Superior temporal gyrus (tissue), 1 donor: ENCODE data around the gene GSTT2.

Source experiments
- DNase-seq: peaks from one replicate; pipeline ENCODE4 v3.0.0-alpha.2; 2016; ENCODE audit errors: extremely low spot score

Gene GSTT2

GRCh38 chr22:24008381-24009226, 28.7 kb downstream of the GSTT2 start:
- no peak for DNase-seq

GRCh38 chr22:24009227-24010017, 29.5 kb downstream of the GSTT2 start:
- DNase-seq, result no peak

GRCh38 chr22:24010018-24010391, 30.1 kb downstream of the GSTT2 start:
- DNase-seq, result no peak

- peak; percentile 16 for DNase-seq
Observed at GRCh38 chr22:24011735-24012068, 31.8 kb downstream of the GSTT2 start.

GRCh38 chr22:24016156-24016555, 36.2 kb downstream of the GSTT2 start:
- DNase-seq, result no peak

GRCh38 chr22:24021304-24021703, 41.4 kb downstream of the GSTT2 start:
- DNase-seq, result no peak

GRCh38 chr22:24023204-24023789, 43.4 kb downstream of the GSTT2 start:
- no peak for DNase-seq

GRCh38 chr22:24024354-24024753, 44.4 kb downstream of the GSTT2 start:
- no peak for DNase-seq

- no peak for DNase-seq
Observed at GRCh38 chr22:24025475-24025874, 45.5 kb downstream of the GSTT2 start.

- DNase-seq, result no peak
Observed at GRCh38 chr22:24026056-24026455, 46.1 kb downstream of the GSTT2 start.

- DNase-seq, result no peak
Observed at GRCh38 chr22:24026733-24027132, 46.8 kb downstream of the GSTT2 start.

- DNase-seq, result no peak
Observed at GRCh38 chr22:24027389-24027975, 47.5 kb downstream of the GSTT2 start.

- no peak for DNase-seq
Observed at GRCh38 chr22:24027991-24028390, 48.1 kb downstream of the GSTT2 start.

- no peak for DNase-seq
Observed at GRCh38 chr22:24028533-24028932, 48.6 kb downstream of the GSTT2 start.

- DNase-seq, result no peak
Observed at GRCh38 chr22:24029304-24029703, 49.4 kb downstream of the GSTT2 start.

GRCh38 chr22:24030186-24030702, 50.3 kb downstream of the GSTT2 start:
- no peak for DNase-seq
